ENCODE data around the gene PRM1. TPM values are rescaled to one million over a fixed set of nuclear protein-coding genes. Genes with fewer than 3 reads are reported as not detected.

PRM1 gene
- total and polyA plus RNA-seq, 2 of the 13 experiments (the other 11 are each of a cell fraction or from before 2014, with no cell fraction given): not detected

GRCh38 chr16:11297492-11298142, 16.5 kb upstream of the PRM1 start (continued):
- TF ChIP-seq ZMAT3 (CRISPR knock-in tag; conservative IDR thresholded peaks at IDR 0.05): no peak; the same call in none of the 2 replicates
- TF ChIP-seq ZSCAN29 (CRISPR knock-in tag; conservative IDR thresholded peaks at IDR 0.05): no peak
- TF ChIP-seq RFXAP (CRISPR knock-in tag; IDR thresholded peaks at IDR 0.05; ENCODE audit: borderline replicate concordance): peak; percentile 76; the same call in 1 of the 2 replicates
- no peak for TF ChIP-seq NONO (IDR thresholded peaks at IDR 0.05)
- peak; percentile 80; the same call in 1 of the 2 replicates for TF ChIP-seq NONO (CRISPR knock-in tag; conservative IDR thresholded peaks at IDR 0.05)
- no peak for TF ChIP-seq ZNF775 (CRISPR knock-in tag; IDR thresholded peaks at IDR 0.05; ENCODE audit: borderline replicate concordance)
- no peak for TF ChIP-seq TBP (CRISPR knock-in tag; IDR thresholded peaks at IDR 0.05)
- no peak for TF ChIP-seq TP53 (CRISPR knock-in tag; conservative IDR thresholded peaks at IDR 0.05)
- TF ChIP-seq ZSCAN12 (CRISPR knock-in tag; IDR thresholded peaks at IDR 0.05): no peak
- no peak for TF ChIP-seq SMARCC2 (IDR thresholded peaks at IDR 0.05)
- TF ChIP-seq HINFP (CRISPR knock-in tag; IDR thresholded peaks at IDR 0.05; ENCODE audit: low read depth): no peak
- no peak for TF ChIP-seq ZNF446 (CRISPR knock-in tag; IDR thresholded peaks at IDR 0.05)
- TF ChIP-seq ZNF10 (CRISPR knock-in tag; IDR thresholded peaks at IDR 0.05; ENCODE audit: borderline replicate concordance, low read depth): no peak
- TF ChIP-seq TFAP4 (IDR thresholded peaks at IDR 0.05; ENCODE audit: borderline replicate concordance, low read depth): peak; percentile 96
- TF ChIP-seq ZNF703 (CRISPR knock-in tag; IDR thresholded peaks at IDR 0.05; ENCODE audit: borderline replicate concordance): no peak
- TF ChIP-seq ZNF660 (CRISPR knock-in tag; IDR thresholded peaks at IDR 0.05; ENCODE audit: borderline replicate concordance, low read depth): no peak
- TF ChIP-seq MZF1 (CRISPR knock-in tag; IDR thresholded peaks at IDR 0.05; ENCODE audit: borderline replicate concordance): 0 out of 2 replicates have a peak, but pooled peaks have one; percentile 61
- TF ChIP-seq FOSL2 (CRISPR knock-in tag; IDR thresholded peaks at IDR 0.05): peak; percentile 30; the same call in 1 of the 2 replicates
- TF ChIP-seq ZNF580 (CRISPR knock-in tag; IDR thresholded peaks at IDR 0.05; ENCODE audit: borderline replicate concordance, low read depth): no peak
- no peak; the same call in 1 of the 2 replicates for TF ChIP-seq LRRFIP1 (CRISPR knock-in tag; conservative IDR thresholded peaks at IDR 0.05)
- no peak for TF ChIP-seq ZNF883 (CRISPR knock-in tag; IDR thresholded peaks at IDR 0.05; ENCODE audit: not compliant biosample characterization)
- peak; percentile 66 for TF ChIP-seq FOXC1 (CRISPR knock-in tag; IDR thresholded peaks at IDR 0.05; ENCODE audit: borderline replicate concordance)
